GM18520 (cell line): Measurements from ENCODE around the gene FBXL13.
A peak's percentile ranks its signal among the peaks of the same experiment; 100 is the strongest.
"Not testable (repeated sequence)": the region's sequence is repeated elsewhere in the genome, so short reads cannot be mapped to it uniquely, and the experiment has no call there.

ENCODE experiments used
- ATAC-seq: cut with Tn5 transposase; IDR thresholded peaks from one replicate; pipeline ENCODE4 v1.9.1; 2021; ENCODE audit not compliant: unreplicated experiment

The FBXL13 gene

DNA sequence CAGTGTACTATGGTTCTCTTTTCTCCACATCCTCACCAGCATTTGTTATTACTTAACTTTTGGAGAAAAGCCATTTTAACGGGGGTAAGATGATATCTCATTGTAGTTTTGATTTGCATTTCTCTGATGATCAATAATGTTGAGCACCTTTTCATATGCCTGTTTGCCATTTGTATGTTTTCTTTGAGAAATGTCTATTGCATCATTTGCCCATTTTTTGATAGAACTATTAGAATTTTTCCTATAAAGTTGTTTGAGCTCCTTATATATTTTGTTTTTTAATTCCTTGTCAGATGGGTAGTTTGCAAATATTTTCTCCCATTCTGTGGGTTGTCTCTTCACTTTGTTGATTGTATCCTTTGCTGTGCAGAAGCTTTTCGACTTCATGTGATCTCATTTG lies 172.5 kb downstream of the FBXL13 start:
- not testable (repeated sequence) for ATAC-seq

DNA sequence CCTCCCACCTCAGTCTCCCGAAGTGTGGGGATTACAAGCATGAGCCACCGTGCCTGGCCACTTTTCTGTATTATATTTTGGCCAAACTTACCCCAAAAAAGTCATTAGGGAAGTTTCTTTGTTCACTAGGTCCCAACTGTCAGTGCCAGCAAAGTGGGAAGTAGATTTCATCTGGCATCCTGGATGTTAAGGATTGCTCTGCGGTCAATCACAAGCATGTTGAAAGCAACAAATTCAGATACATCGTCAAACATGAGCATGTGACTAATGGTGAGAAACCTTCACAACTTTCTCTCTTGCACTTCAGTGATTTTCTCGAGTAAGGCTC lies 176.1 kb downstream of the FBXL13 start:
- no peak for ATAC-seq

DNA sequence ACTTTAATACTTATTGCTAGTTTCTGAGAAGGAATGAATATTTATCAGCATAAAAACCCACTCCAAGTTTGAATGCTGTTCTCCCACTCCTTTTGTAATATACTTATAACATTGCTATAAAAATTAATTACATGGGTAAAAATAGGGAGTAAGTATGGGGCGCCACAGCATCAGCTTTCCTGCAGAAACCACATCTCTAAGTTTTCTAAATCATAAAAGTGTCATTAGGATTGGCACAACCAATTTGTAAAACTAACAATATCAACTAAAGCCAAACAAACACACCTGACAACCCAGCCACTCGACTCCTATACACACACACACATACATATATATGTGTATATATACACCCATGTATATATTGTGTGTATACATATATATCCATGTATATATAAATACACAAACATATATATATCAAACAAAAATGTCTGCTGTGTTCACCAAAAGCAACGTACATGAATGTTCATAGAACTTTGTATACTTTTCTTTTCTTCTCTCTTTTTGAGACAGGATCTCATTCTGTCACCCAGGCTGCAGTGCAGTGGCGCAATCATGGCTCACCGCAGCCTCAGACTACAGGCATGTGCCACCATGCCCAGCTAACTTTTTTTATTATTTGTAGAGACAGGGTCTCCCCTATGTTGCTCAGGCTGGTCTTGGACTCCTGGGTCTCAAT lies 176.6 kb downstream of the FBXL13 start:
- no peak for ATAC-seq

DNA sequence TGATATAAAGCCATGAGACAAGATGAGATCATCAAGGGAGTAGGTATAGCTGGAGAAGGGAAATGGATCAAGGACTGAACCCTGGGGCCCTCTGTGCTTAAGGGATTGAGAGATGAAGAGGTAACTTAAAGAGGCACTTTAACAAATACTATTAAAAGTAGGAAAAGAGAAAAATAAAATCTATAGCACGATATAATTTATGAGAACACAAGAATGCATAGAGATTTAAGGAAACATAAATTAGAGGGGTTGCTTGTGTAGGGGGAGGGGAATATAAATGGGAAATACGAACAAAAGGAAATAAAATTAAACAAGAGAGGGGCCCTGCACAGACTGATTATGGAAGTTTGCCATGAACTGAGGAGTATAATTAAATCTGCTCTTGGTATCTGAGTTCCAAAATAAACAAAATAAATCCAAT lies 177.4 kb downstream of the FBXL13 start:
- ATAC-seq, result no peak

DNA sequence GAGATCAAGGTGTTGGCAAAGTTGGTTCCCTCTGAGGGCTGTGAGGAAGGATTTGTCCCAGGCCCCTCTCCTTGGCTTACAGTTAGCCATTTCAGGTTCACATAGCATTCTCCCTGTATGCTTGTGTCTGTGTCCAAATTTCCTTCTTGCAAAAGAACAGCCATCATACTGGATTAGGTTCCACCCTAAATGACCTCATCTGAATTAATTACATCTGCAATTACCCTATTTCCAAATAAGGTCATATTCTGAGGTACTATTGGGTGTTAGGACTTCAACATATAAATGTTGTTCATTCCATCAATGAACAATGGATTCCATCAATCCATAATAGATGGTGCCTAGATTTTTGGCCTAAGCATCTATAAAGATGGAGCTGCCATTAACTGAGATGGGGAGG lies 178.0 kb downstream of the FBXL13 start:
- no peak for ATAC-seq

DNA sequence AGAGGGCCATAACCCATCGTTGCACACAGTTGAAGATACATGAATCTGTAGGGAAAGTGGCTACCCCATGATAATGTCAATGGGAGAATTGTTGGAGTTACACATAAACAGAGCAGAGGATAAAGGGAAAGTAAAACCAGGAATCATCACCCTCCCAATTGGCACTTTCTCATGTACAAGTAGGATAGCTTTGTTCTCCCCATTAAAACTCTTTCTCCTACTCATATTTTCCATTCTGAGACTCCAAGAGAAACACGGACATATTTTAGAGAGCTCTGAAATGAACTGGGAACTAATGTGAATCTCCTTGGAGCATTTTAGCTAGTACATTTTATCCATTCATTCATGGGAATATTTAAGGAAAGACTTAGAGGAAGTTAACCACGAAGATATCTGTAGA lies 179.0 kb downstream of the FBXL13 start:
- ATAC-seq, result no peak

DNA sequence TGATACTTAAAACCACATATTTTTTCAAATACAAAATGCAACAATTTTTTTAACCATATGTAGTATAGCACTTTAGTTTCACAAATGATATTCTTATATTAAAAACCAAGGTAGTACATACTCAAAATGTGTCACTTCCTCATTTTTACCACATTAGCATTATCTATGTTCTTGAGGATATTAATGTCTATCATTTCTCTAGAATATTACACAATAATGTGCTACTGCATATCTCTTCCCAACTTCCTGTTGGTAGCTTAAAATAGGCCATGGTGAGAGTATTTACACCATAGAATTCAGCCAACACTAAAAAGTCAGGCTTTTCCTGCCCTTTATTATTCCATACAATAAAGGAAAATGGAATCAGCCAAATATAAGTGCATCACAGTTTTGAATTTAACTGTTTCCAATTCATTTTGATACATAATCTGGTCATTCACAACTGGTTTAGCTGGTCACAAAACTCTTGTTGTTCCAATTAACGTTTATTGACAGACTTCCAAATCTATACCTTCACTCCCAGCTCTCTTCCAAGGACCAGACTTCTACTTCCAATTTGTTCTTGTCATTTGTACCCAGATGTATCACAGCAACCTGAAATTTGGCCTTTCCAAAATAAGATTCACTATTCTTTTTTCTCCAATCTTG lies 181.8 kb downstream of the FBXL13 start:
- no peak for ATAC-seq

DNA sequence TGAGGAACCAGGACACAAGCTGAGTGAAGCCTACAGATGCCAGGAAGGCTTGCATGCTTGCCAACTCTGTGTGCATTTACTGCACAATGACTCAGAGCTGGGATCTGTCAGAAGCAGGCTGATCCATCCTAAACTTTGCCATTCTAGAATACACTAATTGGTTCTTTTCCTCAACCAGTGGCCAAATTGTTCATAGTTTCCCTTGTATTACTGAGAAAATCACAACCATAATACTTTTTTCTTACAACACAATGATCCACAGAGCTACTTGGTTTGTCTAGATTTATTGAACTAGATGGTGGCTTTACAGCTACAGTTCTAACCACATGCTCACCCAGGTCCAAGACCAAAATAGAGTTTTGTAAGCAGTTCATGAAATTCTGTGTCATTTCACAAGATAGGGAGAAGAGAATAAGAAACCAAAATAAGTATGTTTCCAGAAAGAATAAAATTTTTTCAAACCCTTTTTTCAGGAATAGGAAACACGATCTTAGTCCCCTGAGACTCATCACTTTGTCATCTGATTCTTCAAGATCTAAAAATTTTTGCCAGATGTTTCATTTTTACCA lies 182.8 kb downstream of the FBXL13 start:
- ATAC-seq, result no peak

DNA sequence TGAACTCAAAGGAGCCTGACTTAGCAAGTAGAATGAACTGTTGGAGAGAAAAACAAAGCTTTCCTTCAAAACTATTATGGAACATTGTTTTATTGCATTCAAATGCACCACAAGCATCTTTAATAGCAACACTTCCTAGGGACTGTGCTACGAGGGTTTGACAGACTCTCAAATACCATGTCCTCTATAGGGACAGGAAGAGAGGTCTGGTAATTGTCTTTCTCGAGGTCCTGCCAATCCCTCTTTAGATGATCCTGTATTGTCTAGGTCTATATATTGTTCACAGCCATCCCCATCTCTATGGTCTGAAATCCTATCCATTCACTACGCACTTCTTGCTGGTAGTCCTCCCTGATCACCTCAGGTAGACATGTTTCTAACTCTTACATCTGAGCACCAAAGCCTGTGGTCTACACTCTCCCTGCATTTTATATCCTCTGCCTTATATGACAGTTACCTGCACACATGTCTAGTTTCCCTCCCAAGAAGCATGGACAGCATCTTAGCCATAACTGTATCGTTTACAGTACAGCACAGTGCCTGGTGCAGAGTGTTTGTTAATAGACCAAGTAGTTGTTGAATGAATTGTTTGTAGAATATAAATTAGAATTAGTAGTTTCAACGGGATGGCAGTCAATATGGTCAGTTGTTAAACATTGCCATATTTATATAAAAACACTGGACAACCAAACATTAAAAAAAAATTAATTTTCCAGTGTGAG lies 183.5 kb downstream of the FBXL13 start:
- ATAC-seq, result no peak

DNA sequence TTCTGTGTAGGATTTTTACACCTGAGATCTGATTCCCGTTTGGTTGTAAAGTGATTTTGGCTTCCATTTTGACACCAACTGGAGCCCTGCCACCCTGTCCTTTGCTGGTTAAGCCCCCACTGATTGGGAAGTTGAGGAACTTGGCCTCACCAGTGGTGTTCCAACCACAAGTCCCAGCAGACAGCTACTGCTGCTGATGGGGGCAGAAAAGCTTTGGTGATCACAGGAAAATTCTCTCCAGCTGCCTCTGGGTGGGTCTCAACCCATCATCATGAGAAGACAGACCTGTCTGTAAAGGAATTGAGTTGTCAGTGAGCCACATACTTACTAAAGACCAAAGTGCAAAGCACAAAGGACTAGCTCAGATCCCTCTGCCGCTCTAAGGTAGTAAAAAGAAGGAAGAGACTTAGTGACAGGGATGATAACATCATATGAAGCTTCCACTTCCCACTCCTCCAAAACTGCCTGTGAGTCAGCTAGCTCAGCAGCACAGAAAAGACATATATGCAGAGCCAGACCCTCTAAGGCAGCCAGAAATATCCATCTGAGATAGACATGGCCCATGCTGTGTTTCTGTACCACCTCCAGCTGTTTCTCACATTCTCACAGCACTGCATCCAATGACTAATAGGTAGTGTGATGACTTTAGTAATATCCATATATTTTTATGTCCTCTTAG lies 184.2 kb downstream of the FBXL13 start:
- ATAC-seq, result no peak

DNA sequence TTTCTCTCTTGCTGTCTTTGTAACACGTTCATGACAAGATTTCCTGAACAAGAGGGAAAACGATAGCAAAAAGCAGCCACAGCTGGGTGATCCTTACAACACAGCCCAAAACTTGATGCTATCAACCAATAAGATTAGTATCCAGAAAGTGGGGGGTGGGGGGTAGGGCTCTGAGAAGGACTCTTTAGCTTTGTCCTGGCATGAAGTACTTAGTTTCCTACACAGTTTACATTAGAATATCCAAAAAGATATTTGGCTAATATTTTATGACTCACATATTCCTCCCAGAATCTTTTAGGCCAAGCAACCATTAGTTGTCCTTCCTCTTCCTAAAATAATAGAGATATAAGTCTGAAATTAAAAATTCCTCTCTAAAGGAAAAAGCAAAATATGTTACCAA lies 184.7 kb downstream of the FBXL13 start:
- ATAC-seq, result no peak

DNA sequence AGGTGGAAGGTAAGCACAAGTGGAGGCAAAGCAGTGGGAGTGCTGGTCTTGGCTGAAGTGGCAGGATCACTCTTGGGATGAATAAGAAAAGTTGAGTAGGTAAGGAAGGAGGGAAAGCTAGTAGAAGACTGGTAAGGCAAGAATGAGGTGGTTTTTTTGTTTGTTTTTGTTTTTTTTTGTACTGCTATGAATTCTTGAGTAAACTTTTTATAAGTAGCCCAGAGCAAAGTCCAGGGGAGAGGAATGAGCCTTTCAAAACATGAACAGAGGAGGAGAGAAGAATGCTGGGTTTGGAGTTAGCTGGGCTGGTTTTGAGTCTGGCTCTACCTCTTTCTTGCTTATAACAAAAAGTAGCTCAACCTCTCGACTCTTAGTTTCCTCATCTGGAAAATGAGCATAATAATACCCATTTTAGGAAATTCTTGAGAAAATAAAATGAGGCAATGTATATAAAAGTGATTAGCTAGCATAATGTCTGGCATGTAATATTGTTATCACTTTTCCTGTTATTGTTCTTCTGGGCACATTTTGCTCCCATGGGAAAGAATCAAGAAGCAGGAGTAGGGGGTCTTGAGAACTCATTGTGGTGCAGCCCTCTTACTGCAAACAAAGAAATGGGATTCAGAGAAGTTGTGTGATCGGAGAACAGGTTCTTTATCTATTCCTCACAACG lies 185.9 kb downstream of the FBXL13 start:
- ATAC-seq, result no peak

DNA sequence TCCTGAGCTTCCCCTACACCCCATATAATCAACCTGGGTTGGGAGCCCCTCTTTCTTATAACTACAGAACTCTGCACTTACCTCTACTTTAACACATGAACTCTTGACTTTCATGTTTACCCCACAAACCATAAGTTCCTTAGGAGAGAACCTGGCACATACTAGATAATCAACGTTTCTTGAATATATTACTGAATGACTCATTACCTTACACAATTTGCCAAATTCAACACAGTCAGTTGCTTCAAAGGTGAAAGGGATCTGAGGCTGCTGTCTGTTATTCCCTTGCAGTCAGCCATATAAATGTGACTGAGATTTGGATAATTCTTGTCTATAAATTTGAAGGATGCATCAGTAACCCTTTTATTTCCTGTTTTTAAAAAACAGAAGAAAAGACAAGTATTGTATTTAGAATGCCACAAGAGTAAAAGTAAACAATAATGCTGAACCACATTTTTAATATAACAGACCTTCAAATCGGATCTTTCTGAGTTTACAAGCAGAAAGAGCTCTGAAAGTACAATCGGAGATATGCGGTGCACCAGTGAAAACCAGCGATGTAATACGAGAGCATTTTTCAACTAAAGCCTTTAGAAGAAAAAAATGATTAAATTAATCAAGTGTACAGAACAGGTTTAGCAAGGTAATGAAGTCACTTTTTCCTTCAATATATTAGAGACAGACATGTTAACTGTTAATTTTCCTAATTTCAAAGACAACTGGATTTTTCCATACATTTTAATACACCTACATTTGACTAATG lies 191.3 kb downstream of the FBXL13 start:
- no peak for ATAC-seq

DNA sequence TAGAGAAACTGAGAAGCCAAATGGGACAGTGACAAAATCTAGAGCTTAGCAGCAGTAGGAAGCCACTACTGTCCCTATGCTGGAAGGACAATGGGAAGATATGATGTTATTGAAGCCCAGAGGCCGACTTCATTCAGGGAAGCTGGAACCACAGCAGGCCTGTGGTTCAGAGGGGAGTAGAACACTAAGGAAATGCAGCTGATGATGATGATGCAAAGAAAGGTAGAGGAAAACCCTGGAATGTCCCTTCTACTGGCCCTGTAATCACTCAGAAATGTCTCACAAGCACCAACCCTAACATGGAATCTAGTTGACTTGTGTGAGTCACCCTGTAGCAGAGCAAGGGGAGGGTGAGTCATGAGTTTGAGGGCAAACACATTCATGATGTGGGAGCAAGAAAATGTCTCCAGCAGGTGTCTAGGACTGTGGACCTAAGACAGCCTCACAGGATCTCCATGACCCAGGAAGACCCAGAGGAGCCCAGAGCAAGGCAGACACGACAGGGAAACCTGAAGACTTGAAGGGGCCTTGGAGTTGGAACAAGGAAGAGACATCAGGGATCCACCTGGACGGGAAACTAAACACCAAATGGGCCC lies 198.8 kb downstream of the FBXL13 start:
- no peak for ATAC-seq

DNA sequence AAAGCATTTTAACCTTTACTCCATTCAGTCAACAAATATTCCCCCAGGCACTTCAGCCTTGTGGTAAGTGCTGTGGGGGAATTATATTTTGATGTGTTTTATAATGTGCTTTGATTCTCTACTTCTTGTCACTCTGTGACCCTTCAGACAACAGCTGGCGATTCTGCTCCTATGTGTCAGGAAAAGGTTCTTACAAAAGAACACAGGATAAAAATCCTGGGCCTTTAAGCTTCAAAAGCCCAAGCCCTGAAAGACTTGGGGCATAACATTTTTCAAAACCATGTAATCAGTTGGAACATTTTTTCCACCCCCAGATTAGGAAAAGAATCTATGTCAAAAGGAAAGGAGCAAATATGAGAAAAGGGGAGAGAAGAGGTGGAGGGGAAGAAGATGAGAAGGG lies 199.6 kb downstream of the FBXL13 start:
- ATAC-seq, result no peak

DNA sequence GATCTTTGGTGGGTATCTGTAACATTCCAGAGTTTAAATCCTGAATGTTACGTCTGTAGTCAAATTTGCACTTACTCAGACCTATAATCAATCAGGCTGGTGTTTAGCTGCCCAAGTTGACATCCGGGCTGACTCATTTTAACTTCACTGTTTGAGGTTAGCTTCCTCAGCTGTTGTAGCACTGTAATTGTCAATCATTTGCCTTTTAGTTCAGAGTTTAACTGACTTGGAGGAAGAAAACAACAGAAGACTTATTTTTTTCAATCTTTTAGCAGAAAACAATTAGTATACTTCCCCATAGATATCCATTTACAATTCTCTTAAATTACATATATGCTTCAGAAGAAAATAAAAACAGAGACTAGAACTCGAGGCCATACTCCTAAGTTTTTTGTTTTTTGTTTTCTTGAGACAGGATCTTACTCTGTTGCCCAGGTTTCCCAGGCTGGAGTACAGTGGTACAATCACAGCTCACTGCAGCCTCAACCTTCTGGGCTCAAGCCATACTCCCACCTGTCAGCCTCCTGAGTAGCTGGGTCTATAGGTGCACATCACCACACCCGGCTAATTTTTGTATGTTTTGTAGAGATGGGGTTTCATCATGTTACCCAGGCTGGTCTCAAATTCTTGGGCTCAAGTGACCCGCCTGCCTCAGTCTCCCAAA lies 200.3 kb downstream of the FBXL13 start:
- ATAC-seq, result peak; percentile 97

DNA sequence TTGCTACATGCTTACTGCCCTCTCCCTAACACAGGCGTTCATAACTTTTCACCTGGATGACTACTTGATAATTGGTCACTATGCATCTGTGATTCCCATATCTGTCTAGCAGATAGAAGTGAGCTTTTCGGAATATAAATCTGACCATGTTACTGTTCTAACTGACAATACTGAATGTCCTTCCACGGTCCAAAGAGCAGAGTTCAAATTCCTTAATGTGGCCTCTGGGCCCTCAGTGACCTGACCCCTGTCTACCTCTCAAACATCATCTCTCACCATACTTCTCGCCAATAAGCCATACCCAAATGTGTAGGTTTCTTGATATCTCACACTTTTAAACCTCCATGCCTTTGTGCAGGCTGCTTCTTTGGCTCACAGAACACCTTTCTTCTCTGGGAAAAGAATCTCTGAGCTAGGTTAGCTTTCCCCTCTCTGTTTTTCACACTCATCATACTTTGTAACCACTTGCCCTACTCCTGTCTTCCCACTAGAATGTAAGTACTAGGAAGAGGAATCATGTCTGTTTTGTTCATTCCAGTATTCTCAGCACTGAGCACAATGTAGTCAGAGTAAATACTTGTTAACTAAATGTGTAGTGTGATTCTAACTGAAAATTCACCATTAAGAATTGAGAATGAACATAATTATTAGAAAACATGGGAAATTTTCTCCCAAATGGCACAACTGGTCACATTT lies 201.0 kb downstream of the FBXL13 start:
- peak; percentile 7 for ATAC-seq

DNA sequence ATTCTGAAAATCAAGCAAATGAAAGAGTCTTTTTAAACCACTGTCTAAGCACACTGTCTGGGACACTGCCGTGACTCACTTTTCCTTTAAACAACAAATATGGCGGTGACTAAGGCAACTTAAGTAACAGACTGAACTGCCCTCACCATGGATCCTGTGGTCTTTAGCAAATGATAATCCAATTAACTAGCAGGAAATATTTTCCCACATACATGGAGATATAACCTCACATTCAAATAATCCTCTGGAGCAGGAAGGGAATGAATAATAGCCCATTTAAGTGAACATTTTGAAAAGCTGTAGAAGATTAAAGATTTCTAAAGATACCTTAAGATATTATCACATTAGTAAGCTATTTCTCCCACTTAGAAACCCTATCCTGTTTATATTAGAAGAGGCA lies 202.1 kb downstream of the FBXL13 start:
- ATAC-seq, result no peak

DNA sequence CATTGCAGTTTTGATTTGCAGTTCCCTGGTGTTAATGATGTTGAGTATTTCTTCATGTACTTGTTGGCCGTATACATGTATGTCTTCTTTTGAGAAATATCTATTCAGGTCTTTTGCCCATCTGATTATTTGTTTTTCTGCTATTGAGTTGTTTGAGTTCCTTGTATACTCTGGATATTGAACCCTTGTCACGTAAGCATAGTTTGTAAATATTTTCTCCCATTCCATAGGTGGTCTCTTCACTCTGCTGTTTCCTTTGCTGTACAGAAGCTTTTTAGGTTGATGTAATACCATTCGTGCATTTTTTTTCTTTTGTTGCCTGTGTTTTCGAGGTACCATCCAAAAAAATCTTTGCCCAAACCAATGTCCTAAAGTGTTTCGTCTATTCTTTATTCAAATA lies 205.4 kb downstream of the FBXL13 start:
- ATAC-seq, result no peak
